Erythroblast (primary cell): ENCODE data around the gene PEDS1.

Source experiments
- GATA1 ChIP-seq: IDR thresholded peaks from 2 replicates; pipeline ENCODE4 v1.6.1; 2011; ENCODE audit warnings: low read depth, mild to moderate bottlenecking, control low read depth, low read length, moderate library complexity
- POLR2A ChIP-seq: IDR thresholded peaks from 2 replicates; pipeline ENCODE4 v1.6.1; 2011; ENCODE audit warnings: mild to moderate bottlenecking, low read length

- TF ChIP-seq POLR2A (no peak), GATA1 (no peak)
Observed at GRCh38 chr20:50125279-50125678, 28.2 kb downstream of the PEDS1 start.
